ENCODE data around the gene MTAP.

The MTAP gene

GRCh38 chr9:21804791-21805190 is 2.4 kb downstream of the MTAP start:
- DNase-seq (ENCODE audit: low read depth, low spot score): no peak

GRCh38 chr9:21806644-21807043 is 4.2 kb downstream of the MTAP start:
- DNase-seq (ENCODE audit: low read depth, low spot score): no peak

- peak; percentile 26 for DNase-seq (ENCODE audit: low read depth, low spot score)
Measured at GRCh38 chr9:21810388-21810787, 8.0 kb downstream of the MTAP start.

- peak; percentile 43 for DNase-seq (ENCODE audit: low read depth, low spot score)
Measured at GRCh38 chr9:21810881-21811280, 8.4 kb downstream of the MTAP start.

GRCh38 chr9:21811914-21812313 is 9.5 kb downstream of the MTAP start:
- no peak for DNase-seq (ENCODE audit: low read depth, low spot score)

GRCh38 chr9:21812415-21812814 is 10.0 kb downstream of the MTAP start:
- peak; percentile 77 for DNase-seq (ENCODE audit: low read depth, low spot score)

GRCh38 chr9:21812946-21813568 is 10.6 kb downstream of the MTAP start:
- peak; percentile 92 for DNase-seq (ENCODE audit: low read depth, low spot score)

- peak; percentile 90 for DNase-seq (ENCODE audit: low read depth, low spot score)
Measured at GRCh38 chr9:21813575-21814473, 11.4 kb downstream of the MTAP start.

- DNase-seq (ENCODE audit: low read depth, low spot score): no peak
Measured at GRCh38 chr9:21815643-21816042, 13.2 kb downstream of the MTAP start.

GRCh38 chr9:21817176-21817575 is 14.7 kb downstream of the MTAP start:
- DNase-seq (ENCODE audit: low read depth, low spot score): no peak

GRCh38 chr9:21825637-21826036 is 23.2 kb downstream of the MTAP start:
- DNase-seq (ENCODE audit: low read depth, low spot score): no peak

GRCh38 chr9:21828853-21829410 is 26.5 kb downstream of the MTAP start:
- DNase-seq (ENCODE audit: low read depth, low spot score): no peak

- DNase-seq (ENCODE audit: low read depth, low spot score): peak; percentile 11
Measured at GRCh38 chr9:21830589-21830988, 28.2 kb downstream of the MTAP start.

GRCh38 chr9:21831841-21832509 is 29.5 kb downstream of the MTAP start:
- DNase-seq (ENCODE audit: low read depth, low spot score): peak; percentile 79

GRCh38 chr9:21833090-21833801 is 30.8 kb downstream of the MTAP start:
- no peak for DNase-seq (ENCODE audit: low read depth, low spot score)

- DNase-seq (ENCODE audit: low read depth, low spot score): peak; percentile 21
Measured at GRCh38 chr9:21835121-21835520, 32.7 kb downstream of the MTAP start.

GRCh38 chr9:21836437-21837161 is 34.2 kb downstream of the MTAP start:
- peak; percentile 95 for DNase-seq (ENCODE audit: low read depth, low spot score)

GRCh38 chr9:21837501-21837900 is 35.1 kb downstream of the MTAP start:
- DNase-seq (ENCODE audit: low read depth, low spot score): peak; percentile 54

- no peak for DNase-seq (ENCODE audit: low read depth, low spot score)
Measured at GRCh38 chr9:21840647-21841046, 38.2 kb downstream of the MTAP start.

- DNase-seq (ENCODE audit: low read depth, low spot score): no peak
Measured at GRCh38 chr9:21841133-21841532, 38.7 kb downstream of the MTAP start.

GRCh38 chr9:21848615-21849014 is 46.2 kb downstream of the MTAP start:
- DNase-seq (ENCODE audit: low read depth, low spot score): no peak
